Spinal cord (tissue), 10 donors: ENCODE data around the gene NAP1L4. TPM values are rescaled to one million over a fixed set of nuclear protein-coding genes. Genes with fewer than 3 reads are reported as not detected.

ENCODE experiments used
- DNase-seq, 6 donors: peaks; one replicate each; pipeline versions ENCODE4 v3.0.0 to v3.0.0-alpha.2; 2013 to 2015; ENCODE audit warnings: low spot score in 6 of 6, low read depth in 4 of 6
- H3K27ac ChIP-seq: one replicate; pipeline ENCODE4 v1.5.1; 2013; ENCODE audit warnings: low read depth, low read length, control low read depth
- H3K27me3 ChIP-seq: one replicate; pipeline ENCODE4 v1.6.1; 2013; ENCODE audit warnings: low read length; ENCODE audit not compliant: control insufficient read depth, insufficient read depth
- H3K36me3 ChIP-seq: one replicate; pipeline ENCODE4 v1.6.1; 2013; ENCODE audit warnings: low read length; ENCODE audit not compliant: control insufficient read depth, insufficient read depth
- H3K4me1 ChIP-seq: one replicate; pipeline ENCODE4 v1.6.1; 2013; ENCODE audit warnings: low read length; ENCODE audit not compliant: control insufficient read depth, insufficient read depth
- H3K4me3 ChIP-seq: one replicate; pipeline ENCODE4 v1.5.1; 2013; ENCODE audit warnings: low read depth, low read length, control low read depth
- H3K9me3 ChIP-seq: one replicate; pipeline ENCODE4 v1.6.1; 2013; ENCODE audit warnings: low read length; ENCODE audit not compliant: control insufficient read depth, insufficient read depth
- WGBS: methylation state at CpG from one replicate; pipeline ENCODE4 v1.1.5; 2013; ENCODE audit warnings: missing lambda C conversion rate; ENCODE audit not compliant: insufficient coverage; 5-methylcytosine and 5-hydroxymethylcytosine counted together
- polyA plus RNA-seq, 2 donors: library from polyadenylated mRNA; unstranded; fragments of 120-200 nt; gene quantifications; one replicate each; pipeline ENCODE4 v1.2.1, GENCODE V29; 2013; ENCODE audit not compliant: insufficient read length in 2 of 2
- total RNA-seq, 2 donors: library from RNA; depleted of rRNA in 1 of 2; stranded (reverse); fragments of 120-200 nt in 1 of 2; fragments of >200 nt in 1 of 2; gene quantifications; one replicate each; pipeline versions ENCODE4 v1.2.3 to v1.2.4, GENCODE V29; 2013 to 2014
- donor health status: healthy.

NAP1L4 gene
- total and polyA plus RNA-seq, 4 donors: 148 to 191 (median 177) TPM

DNA sequence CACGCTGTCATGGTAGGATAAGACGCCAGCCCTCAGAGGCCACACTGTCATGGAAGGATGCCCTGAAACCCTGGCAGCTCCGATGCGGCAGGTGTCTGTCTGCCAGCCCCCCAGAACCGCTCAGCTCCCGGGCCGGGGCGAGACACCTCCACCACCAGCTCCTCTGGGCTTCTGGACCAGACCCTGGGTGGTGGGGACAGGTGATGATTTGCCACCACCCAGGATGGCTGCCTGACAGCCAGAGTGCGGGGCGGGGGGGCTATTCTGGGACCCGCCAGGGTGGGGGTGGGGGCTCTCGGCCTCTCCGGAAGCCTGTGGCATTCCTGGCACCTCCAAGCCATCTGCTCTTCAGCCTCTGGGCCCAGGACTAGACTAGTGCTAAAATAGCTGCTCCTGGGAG lies 72.3 kb downstream of the NAP1L4 start:
- no peak for DNase-seq
- H3K27me3 ChIP-seq: no peaks in the 10 kb centered on the region
- H3K4me1 ChIP-seq: no peaks in the 10 kb centered on the region
- 84% methylated on average over 9 of the region's 13 CpGs for WGBS
- H3K27ac ChIP-seq: no peak overlapping the region
- no peaks in the 10 kb centered on the region for H3K36me3 ChIP-seq
- H3K9me3 ChIP-seq: no peaks in the 10 kb centered on the region
- H3K4me3 ChIP-seq: no peak overlapping the region

DNA sequence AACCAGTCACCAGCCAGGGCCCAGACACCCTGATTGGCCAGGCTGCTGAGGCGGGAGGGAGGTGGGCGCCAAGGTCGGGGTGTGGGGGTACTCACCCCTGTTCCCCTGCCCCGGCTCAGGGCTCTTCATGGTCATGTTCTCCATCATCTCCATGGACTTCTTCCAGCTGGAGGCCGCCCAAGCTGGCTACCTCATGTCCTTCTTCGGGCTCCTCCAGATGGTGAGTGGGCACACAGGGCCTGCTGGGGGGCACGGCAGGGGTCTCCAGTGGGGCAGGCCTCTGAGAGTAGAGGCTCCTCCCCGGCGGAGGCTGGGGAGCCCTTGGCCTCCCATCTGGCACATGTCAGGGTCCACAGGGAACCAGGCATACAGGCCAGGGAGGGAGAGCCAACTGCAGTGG lies 72.9 kb downstream of the NAP1L4 start:
- WGBS: 94% methylated on average over 9 of the region's 9 CpGs
- Histone ChIP-seq H3K4me3 (no peak overlapping the region), H3K27ac (no peak overlapping the region), H3K4me1 (no peaks in the 10 kb centered on the region), H3K36me3 (no peaks in the 10 kb centered on the region), H3K9me3 (no peaks in the 10 kb centered on the region), H3K27me3 (no peaks in the 10 kb centered on the region)
- no peak for DNase-seq

DNA sequence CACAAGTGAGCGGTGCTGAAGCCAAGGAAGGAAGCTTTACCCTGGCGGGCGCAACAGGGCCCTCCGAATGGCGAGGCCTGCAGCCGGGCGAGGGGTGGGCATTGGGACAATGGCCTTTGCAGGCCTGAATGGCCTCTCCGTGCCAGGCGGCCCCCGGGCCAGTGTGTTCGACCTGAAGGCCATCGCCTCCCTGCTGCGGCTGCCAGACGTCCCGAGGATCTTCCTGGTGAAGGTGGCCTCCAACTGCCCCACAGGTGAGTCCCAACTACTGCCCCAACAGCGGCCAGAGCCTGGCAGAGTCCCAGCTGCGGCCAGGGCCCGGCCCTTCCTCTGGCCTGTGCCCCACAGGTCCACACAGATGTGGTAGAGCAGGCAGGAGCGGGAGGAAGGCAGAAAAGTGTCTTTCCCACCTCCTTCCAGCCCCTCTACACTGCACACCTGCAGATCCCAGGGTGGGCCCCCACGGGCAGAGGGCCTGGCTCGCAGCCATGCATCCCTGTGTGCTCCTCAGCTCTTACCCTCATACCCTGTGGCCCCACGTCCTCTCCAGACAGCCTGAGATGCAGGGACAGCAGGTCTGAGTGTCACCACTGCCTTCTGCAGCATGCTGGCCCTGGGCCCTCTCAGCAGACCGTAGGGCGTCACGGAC lies 74.2 kb downstream of the NAP1L4 start:
- Histone ChIP-seq H3K4me3 (no peak overlapping the region), H3K27me3 (no peaks in the 10 kb centered on the region), H3K36me3 (no peaks in the 10 kb centered on the region), H3K4me1 (no peaks in the 10 kb centered on the region), H3K27ac (no peak overlapping the region), H3K9me3 (no peaks in the 10 kb centered on the region)
- no peak for DNase-seq
- 80% methylated on average over 23 of the region's 25 CpGs for WGBS

DNA sequence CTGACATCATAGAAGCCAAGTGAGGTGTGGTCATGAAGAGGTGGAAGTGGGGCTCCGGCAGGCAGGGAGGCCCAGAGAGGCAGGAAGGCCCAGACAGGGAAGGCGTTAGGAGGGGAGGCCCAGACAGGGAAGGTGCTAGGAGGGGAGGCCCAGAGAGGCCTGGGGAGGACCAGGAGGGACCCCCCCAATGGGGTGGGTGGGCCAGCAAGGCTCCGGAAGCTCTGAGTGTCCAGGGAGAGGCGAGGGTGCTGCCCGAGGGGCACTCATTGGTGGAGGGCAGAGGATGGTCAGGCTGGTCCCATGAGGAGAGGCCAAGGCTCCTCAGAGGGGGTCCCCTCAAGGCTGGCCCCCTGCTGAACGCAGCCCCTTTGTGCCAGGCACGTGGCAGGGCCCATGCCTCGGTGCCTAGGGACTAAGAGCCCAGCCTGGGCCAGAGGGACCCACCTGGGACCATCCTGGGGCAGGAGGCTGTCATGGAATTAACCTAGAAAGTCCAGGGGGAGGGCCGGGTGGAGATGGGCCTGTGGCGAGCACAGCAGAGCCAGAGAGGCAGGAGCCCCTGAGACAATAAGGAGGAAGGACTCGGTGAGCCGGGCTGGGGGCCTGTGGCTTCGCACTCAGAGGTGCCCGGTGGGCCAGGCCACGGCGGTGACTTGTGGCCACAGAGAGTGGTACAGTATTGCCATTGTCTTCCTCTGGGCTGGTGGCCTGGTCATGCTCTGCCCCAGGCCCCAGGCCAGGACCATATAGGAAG lies 75.1 kb downstream of the NAP1L4 start:
- Histone ChIP-seq H3K36me3 (no peaks in the 10 kb centered on the region), H3K27me3 (no peaks in the 10 kb centered on the region)
- 83% methylated on average over 16 of the region's 16 CpGs for WGBS

DNA sequence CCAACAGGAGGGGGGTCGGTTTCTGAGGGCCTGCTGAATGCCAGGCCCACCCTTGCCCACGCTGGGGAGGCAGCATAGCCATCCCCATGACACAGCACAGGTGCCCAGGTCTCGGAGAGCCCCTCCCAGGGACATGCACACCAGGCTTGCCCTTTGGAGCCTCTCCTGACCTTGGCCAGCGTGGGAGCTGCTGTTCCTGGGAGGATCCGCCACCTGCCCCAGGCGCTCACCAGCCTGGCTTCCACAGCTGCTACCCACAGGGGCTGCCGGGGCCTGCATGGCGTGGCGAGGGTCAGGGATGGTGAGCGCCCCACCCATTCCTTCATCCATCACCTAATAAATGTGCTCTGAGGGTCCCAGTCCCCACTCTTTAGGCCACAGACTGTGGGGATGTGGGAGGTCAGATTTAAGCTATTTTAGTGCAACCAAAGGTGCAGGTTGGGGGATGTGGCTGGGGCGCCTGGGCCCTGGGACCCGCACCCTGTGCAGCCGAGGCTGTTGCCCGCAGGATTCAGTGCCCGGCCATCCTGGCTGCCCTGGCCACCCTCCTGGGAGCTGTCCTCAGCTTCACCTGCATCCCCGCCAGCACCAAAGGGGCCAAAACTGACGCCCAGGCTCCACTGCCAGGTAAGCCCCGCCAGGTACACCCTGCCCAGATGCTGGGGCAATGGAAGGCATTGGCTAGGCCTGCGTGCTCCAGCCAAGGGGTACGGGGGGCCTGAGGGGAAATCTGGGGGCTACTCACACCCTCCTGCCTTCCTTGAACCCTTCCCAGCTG lies 75.8 kb downstream of the NAP1L4 start:
- no peaks in the 10 kb centered on the region for H3K4me1 ChIP-seq
- H3K4me3 ChIP-seq: no peak overlapping the region
- H3K27me3 ChIP-seq: no peaks in the 10 kb centered on the region

More for the DNA sequence above, 75.1 kb downstream of the NAP1L4 start:
- Histone ChIP-seq H3K4me3 (no peak overlapping the region), H3K9me3 (no peaks in the 10 kb centered on the region), H3K27ac (no peak overlapping the region), H3K4me1 (no peaks in the 10 kb centered on the region)
- DNase-seq: no peak

DNA sequence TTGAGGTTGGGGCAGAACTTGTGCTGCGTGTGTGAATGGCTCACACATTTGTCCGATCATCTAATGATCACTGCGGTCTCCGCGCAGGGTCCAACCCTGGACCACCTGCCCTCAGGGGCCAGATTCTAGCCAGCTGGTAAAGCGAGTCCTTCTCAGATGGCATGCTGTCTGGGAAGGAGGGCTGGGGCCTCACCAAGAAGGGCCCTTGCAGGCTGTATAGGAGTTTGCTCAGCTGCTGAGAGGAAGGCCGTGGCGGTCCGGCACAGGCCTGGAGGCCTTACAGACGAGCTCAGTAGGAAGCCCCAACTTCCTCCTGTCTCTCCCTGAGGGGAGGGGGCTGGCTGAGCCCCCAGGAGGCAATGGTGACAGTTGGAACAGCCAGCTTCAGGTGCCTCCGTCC lies 76.7 kb downstream of the NAP1L4 start:
- no peak for DNase-seq
- Histone ChIP-seq H3K27me3 (peaks cover 4% of the 10 kb centered on the region), H3K9me3 (no peaks in the 10 kb centered on the region), H3K4me1 (no peaks in the 10 kb centered on the region), H3K36me3 (no peaks in the 10 kb centered on the region), H3K4me3 (no peak overlapping the region), H3K27ac (no peak overlapping the region)
- WGBS: 94% methylated on average over 9 of the region's 11 CpGs

More for the DNA sequence above, 75.8 kb downstream of the NAP1L4 start:
- no peak for DNase-seq
- 89% methylated on average over 14 of the region's 20 CpGs for WGBS
- H3K36me3 ChIP-seq: no peaks in the 10 kb centered on the region
- H3K27ac ChIP-seq: no peak overlapping the region
- H3K9me3 ChIP-seq: no peaks in the 10 kb centered on the region

DNA sequence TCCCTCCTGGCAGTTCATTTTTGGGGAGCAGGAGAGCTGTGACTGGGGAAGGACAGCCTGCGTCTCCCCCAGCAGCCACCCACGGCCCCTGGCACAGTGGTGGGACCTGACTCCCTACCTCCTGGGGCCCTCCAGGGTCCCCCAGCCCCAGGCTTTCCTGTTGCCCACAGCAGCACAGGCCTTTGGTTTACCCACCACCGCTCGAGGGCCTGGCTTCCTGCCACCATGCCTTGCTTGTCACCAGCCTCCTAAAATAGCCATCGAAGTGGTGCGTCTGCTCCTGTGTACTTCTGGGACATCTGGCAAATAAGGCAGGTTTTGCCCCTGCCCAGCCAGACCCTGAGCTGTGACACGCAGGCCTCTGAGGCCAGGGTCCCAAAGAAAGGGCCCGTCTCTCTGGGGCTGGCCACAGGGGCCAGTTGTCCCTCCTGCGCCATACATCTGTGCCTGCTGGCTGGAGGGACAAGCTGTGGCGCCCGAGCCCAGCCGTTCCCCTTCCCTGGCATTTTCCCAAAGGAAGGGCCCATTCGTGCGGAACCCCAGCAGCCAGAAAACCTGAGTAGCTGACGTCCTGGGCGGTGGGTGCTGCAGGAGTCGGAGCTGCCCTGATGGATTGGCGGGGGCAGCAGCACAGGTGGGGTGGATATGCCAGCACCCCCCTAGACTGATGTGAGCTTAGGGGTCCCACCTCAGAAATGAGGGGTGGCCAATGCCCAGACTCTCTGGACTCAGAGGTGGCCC lies 77.5 kb downstream of the NAP1L4 start:
- no peak overlapping the region for H3K27ac ChIP-seq
- WGBS: 77% methylated on average over 18 of the region's 18 CpGs
- peaks cover 12% of the 10 kb centered on the region for H3K27me3 ChIP-seq
- no peak for DNase-seq
- no peak overlapping the region for H3K4me3 ChIP-seq
- no peaks in the 10 kb centered on the region for H3K9me3 ChIP-seq
- peaks cover 4% of the 10 kb centered on the region for H3K4me1 ChIP-seq
- H3K36me3 ChIP-seq: no peaks in the 10 kb centered on the region

DNA sequence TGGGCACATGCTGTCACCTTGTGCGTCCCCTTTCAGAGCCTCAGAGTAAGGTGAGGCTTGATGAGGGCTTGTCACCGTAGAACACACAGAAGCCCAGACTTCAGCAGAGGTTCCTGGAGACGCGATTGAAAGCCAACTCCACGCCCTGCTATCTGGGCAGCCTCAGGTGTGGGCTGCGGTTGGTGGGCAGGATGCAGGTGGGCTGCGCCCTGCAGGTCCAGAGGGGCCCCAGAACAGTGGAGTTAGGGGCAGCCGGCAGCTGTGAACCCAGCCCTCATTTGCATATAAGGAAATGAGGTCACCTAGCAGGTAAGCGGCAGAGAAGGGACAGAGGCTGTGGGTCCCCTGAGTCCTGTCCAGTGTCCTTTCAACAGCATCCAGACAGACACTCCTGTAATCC lies 78.4 kb downstream of the NAP1L4 start:
- Histone ChIP-seq H3K36me3 (no peaks in the 10 kb centered on the region), H3K4me1 (peaks cover 7% of the 10 kb centered on the region), H3K9me3 (no peaks in the 10 kb centered on the region), H3K27me3 (peaks cover 19% of the 10 kb centered on the region), H3K27ac (no peak overlapping the region), H3K4me3 (no peak overlapping the region)
- WGBS: 79% methylated on average over 8 of the region's 9 CpGs
- DNase-seq: no peak

DNA sequence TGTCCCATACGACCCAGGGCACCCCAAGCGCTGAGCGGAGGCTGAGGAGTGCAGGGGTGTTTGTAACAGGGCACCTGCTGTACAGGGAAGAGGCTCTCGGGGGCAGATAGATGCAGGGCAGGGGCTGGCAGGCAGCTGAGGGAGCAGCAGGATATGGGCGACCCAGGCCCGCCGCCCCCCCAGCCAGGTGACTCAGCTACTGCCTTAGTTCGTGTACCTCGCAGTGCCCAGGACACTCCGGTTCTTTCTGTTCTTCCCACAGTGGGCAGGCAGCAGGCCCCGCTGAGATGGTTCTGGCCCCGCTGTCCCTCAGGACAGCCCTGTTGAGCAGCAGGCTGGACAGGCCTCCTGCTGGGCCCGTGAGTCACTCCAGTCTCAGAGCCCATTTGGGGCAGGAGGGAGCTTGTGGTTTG lies 79.1 kb downstream of the NAP1L4 start:
- Histone ChIP-seq H3K27ac (no peak overlapping the region), H3K4me3 (no peak overlapping the region), H3K36me3 (no peaks in the 10 kb centered on the region), H3K4me1 (peaks cover 7% of the 10 kb centered on the region), H3K27me3 (peaks cover 26% of the 10 kb centered on the region), H3K9me3 (no peaks in the 10 kb centered on the region)
- WGBS: 88% methylated on average over 13 of the region's 13 CpGs
- no peak for DNase-seq
